ENCODE results near the gene LAMA5. TPM values are rescaled to one million over a fixed set of nuclear protein-coding genes. Genes with fewer than 3 reads are reported as not detected.

The LAMA5 gene
- total RNA-seq, 1 donor from 2014 or later: 34.5 TPM

GRCh38 chr20:62387933-62388635 is 21.0 kb upstream of the LAMA5 start:
- Mint-ChIP-seq H3K27ac (ENCODE audit: unreplicated experiment) (peak overlapping the region; percentile 30), H3K36me3 (ENCODE audit: low read depth, unreplicated experiment) (peaks cover 18% of the 10 kb centered on the region), H3K9me3 (ENCODE audit: unreplicated experiment) (no peaks in the 10 kb centered on the region), H3K4me3 (ENCODE audit: unreplicated experiment) (peak overlapping the region; percentile 95), H3K4me1 (ENCODE audit: unreplicated experiment) (peaks cover 20% of the 10 kb centered on the region), H3K27me3 (ENCODE audit: unreplicated experiment) (peaks cover 6% of the 10 kb centered on the region)
- DNase-seq (ENCODE audit: low spot score): no peak
- TF ChIP-seq, protein P1, sequence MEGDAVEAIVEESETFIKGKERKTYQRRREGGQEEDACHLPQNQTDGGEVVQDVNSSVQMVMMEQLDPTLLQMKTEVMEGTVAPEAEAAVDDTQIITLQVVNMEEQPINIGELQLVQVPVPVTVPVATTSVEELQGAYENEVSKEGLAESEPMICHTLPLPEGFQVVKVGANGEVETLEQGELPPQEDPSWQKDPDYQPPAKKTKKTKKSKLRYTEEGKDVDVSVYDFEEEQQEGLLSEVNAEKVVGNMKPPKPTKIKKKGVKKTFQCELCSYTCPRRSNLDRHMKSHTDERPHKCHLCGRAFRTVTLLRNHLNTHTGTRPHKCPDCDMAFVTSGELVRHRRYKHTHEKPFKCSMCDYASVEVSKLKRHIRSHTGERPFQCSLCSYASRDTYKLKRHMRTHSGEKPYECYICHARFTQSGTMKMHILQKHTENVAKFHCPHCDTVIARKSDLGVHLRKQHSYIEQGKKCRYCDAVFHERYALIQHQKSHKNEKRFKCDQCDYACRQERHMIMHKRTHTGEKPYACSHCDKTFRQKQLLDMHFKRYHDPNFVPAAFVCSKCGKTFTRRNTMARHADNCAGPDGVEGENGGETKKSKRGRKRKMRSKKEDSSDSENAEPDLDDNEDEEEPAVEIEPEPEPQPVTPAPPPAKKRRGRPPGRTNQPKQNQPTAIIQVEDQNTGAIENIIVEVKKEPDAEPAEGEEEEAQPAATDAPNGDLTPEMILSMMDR (IDR thresholded peaks at IDR 0.05; ENCODE audit: unreplicated experiment): no peak

GRCh38 chr20:62387219-62387913 is 20.3 kb upstream of the LAMA5 start:
- H3K4me3 Mint-ChIP-seq (ENCODE audit: unreplicated experiment): peak overlapping the region; percentile 95
- peak overlapping the region; percentile 42 for H3K27ac Mint-ChIP-seq (ENCODE audit: unreplicated experiment)
- TF ChIP-seq, protein P1 (IDR thresholded peaks at IDR 0.05; ENCODE audit: unreplicated experiment): no peak
- H3K9me3 Mint-ChIP-seq (ENCODE audit: unreplicated experiment): no peaks in the 10 kb centered on the region
- peaks cover 6% of the 10 kb centered on the region for H3K27me3 Mint-ChIP-seq (ENCODE audit: unreplicated experiment)
- peaks cover 20% of the 10 kb centered on the region for H3K4me1 Mint-ChIP-seq (ENCODE audit: unreplicated experiment)
- H3K36me3 Mint-ChIP-seq (ENCODE audit: low read depth, unreplicated experiment): peaks cover 18% of the 10 kb centered on the region
- no peak for DNase-seq (ENCODE audit: low spot score)

- Mint-ChIP-seq H3K4me1 (ENCODE audit: unreplicated experiment) (peaks cover 24% of the 10 kb centered on the region), H3K36me3 (ENCODE audit: low read depth, unreplicated experiment) (peaks cover 25% of the 10 kb centered on the region), H3K9me3 (ENCODE audit: unreplicated experiment) (no peaks in the 10 kb centered on the region), H3K4me3 (ENCODE audit: unreplicated experiment) (peak within 1 kb of the TSS; percentile 98), H3K27me3 (ENCODE audit: unreplicated experiment) (peaks cover 9% of the 10 kb centered on the region), H3K27ac (ENCODE audit: unreplicated experiment) (peak within 1 kb of the TSS; percentile 82)
- TF ChIP-seq, protein P1 (IDR thresholded peaks at IDR 0.05; ENCODE audit: unreplicated experiment): no peak
- DNase-seq (ENCODE audit: low spot score): peak; percentile 91
Measured at GRCh38 chr20:62386383-62387218, 19.5 kb upstream of the LAMA5 start, which contains the start of gene RPS21. TSS of gene RPS21 (plus strand) at chr20:62387103. CDS start at chr20:62387339, 236 bp downstream.

- Mint-ChIP-seq H3K9me3 (ENCODE audit: unreplicated experiment) (no peaks in the 10 kb centered on the region), H3K4me3 (ENCODE audit: unreplicated experiment) (peak overlapping the region; percentile 87), H3K27me3 (ENCODE audit: unreplicated experiment) (peaks cover 5% of the 10 kb centered on the region), H3K27ac (ENCODE audit: unreplicated experiment) (no peak overlapping the region), H3K4me1 (ENCODE audit: unreplicated experiment) (peaks cover 16% of the 10 kb centered on the region), H3K36me3 (ENCODE audit: low read depth, unreplicated experiment) (peaks cover 7% of the 10 kb centered on the region)
- TF ChIP-seq, protein P1 (IDR thresholded peaks at IDR 0.05; ENCODE audit: unreplicated experiment): peak; percentile 60
- DNase-seq (ENCODE audit: low spot score): peak; percentile 82
Measured at GRCh38 chr20:62382306-62383198, 15.4 kb upstream of the LAMA5 start.
